GM10266 (cell line): Measurements from ENCODE around the gene ZNF665.
"Not testable (repeated sequence)": the region's sequence is repeated elsewhere in the genome, so short reads cannot be mapped to it uniquely, and the experiment has no call there.

Experiments used
- DNase-seq: peaks from one replicate; pipeline ENCODE4 v3.0.0; 2012; ENCODE audit errors: extremely low spot score
- TF ChIP-seq, protein P1 (sequence below): IDR thresholded peaks from 2 replicates; pipeline ENCODE4 v1.5.1; 2012; ENCODE audit warnings: mild to moderate bottlenecking, low read depth; ENCODE audit not compliant: control insufficient read depth, insufficient read depth; ENCODE audit errors: missing control alignments

ZNF665 gene

DNA sequence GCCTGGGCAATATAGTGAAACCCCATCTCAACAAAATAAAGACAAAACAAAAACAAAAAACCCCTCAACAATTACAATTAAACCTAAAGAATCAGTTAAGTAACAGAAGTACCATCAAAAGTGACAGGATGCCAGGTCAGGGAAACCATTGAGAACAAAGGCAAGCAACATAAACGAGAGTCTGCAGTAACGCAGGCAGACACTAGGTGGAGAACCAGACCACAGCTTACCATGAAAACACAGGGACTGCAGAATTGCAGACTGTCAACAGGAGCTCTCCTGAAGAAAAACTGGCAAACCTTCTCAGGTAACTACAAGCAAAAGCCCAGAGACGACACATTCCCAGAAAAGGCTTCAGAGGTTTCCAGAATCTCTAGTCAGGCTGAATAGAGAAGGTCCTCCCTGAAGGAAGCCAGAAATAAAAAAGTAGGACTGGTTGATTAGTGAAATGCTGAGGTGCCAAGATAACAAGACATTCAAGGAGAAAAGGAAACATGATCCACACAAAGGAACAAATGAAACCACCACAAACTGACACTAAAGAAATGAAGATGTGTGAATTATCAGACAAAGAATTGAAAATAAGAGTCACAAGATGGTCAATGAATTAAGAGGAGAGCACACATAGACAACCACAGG lies 2.2 kb upstream of the ZNF665 start:
- DNase-seq, result peak; percentile 73
- TF ChIP-seq, protein P1, sequence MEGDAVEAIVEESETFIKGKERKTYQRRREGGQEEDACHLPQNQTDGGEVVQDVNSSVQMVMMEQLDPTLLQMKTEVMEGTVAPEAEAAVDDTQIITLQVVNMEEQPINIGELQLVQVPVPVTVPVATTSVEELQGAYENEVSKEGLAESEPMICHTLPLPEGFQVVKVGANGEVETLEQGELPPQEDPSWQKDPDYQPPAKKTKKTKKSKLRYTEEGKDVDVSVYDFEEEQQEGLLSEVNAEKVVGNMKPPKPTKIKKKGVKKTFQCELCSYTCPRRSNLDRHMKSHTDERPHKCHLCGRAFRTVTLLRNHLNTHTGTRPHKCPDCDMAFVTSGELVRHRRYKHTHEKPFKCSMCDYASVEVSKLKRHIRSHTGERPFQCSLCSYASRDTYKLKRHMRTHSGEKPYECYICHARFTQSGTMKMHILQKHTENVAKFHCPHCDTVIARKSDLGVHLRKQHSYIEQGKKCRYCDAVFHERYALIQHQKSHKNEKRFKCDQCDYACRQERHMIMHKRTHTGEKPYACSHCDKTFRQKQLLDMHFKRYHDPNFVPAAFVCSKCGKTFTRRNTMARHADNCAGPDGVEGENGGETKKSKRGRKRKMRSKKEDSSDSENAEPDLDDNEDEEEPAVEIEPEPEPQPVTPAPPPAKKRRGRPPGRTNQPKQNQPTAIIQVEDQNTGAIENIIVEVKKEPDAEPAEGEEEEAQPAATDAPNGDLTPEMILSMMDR, result peak; percentile 93

DNA sequence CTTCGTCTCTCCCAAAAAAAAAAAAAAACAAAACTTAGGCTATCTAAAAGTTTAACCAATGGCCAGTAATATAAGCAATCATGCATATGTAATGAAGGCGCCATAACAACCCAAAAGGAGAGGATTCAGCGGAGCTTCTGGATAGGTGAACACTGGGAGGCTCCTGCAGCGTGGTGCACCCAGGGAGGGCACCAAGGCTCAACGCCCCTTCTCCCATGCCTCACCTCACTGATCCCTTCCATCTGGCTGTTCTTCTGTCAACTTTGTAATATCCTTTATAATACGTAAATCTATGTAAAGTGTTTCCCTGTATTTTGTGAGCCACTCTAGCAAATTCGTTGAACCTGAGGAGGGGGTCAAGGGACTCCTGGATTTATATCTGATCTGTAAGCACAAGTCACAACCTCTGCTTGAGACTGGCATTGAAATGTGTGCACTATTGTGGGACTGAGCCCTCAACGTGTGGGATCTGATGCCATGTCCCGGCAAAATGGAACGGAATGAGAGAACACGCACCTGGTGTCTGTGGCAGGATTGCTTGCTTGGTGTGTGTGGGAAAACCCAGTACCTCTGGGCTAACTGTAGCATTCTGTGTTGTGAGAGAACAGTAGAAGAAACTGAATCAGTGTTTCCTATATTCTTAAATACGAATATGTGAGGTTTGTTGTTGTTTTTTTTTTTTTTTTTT lies 521 bp upstream of the ZNF665 start:
- no peak for DNase-seq
- TF ChIP-seq, protein P1, result no peak

DNA sequence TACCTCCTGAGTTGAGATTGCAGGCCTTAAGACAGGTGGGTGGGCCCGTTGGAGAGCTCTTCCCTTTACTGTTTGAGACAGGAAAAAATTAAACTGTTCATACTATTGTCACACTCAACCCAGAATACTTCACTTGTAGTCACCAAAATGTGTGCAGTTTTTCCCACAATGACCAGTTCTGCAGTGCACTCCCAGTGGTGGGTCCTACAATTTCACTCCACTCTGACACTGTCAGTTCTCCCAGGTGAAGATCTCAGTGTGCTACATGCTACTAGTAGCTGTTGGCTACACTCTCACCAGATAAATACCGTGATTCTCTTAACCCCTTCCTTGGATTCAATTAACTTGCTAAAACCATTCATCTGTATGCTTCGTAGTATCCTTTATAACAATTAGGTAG lies 2.9 kb downstream of the ZNF665 start:
- TF ChIP-seq, protein P1, result no peak
- no peak for DNase-seq

DNA sequence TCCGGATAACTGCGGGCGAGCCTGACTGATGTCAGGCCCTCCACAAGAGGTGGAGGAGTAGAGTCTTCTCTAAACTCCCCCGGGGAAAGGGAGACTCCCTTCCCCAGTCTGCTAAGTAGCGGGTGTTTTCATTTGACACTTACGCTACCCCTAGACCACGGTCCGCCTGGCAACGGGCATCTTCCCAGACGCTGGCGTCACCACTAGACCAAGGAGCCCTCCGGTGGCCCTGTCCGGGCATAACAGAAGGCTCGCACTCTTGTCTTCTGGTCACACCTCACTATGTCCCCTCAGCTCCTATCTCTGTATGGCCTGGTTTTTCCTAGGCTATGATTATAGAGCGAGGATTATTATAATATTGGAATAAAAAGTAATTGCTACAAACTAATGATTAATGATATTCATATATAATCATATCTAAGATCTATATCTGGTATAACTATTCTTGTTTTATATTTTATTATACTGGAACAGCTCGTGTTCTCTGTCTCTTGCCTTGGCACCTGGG lies 3.4 kb downstream of the ZNF665 start:
- DNase-seq, result not testable (repeated sequence)

DNA sequence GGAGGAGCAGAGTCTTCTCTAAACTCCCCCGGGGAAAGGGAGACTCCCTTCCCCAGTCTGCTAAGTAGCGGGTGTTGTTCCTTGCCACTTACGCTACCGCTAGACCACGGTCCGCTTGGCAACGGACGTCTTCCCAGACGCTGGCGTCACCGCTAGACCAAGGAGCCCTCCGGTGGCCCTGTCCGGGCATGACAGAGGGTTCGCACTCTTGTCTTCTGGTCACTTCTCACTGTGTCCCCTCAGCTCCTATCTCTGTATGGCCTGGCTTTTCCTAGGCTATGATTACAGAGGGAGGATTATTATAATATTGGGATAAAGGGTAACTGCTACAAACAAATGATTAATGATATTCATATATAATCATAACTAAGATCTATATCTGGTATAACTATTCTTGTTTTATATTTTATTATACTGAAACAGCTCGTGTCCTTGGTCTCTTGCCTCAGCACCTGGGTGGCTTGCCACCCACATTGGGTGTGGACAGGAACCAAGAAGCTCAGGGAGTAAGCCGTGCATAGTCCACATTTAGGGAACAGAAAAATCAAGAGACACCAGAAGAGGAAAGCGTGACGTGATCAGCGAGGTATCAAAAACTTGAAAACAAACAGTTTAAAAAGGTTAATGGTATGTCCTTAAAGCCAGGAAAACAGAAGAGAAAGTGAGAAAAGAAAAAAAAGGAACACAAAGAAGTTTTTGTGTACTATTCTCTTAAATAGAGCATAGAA lies 7.8 kb downstream of the ZNF665 start:
- not testable (repeated sequence) for DNase-seq

DNA sequence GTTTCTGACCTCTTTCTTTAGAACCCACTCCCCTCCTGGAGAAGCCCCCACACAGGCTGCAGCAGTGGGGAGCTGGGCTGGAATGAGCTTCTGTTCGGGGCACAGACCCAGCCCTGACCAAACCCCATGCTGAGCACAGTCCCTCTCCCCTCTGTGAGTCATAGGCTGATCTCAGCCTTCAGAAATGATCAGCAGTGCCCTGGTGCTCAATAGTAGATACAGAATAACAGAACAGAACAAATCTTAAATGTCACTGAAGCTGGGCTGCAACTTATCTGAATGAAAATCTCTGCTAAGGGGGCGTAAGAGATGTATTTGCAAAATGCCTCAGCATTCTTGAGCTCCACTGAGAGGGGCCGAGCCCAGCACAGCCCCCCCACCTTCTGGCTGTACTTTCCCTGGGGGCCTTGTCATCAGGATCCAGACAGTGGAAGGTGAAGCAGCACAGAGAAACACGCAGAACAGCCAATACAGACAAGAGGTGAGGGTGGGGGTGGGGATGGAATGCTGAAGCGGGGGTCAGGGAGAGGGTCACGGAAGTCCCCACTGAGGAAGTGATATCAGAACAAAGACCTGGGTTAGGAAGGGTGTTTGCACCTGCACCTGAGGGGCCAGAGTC lies 9.9 kb downstream of the ZNF665 start:
- TF ChIP-seq, protein P1, result no peak

DNA sequence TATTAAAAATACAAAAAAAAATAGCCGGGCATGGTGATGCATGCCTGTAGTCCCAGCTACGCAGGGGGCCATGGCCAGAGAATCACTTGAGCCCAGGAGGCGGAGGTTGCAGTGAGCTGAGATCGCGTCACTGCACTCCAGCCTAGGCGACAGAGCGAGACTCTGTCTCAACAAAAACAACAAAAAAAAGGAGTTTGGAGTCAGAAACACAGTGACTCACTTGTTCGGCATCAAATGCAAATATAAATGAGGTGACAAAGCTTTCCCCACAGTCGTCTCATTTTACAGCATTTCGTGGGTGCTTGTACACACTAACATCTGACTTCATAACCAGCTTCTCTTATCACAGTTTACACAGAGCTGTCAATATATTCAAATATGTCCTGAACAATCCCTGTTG lies 11.0 kb downstream of the ZNF665 start:
- TF ChIP-seq, protein P1, result no peak
- no peak for DNase-seq

More for the DNA sequence above, 9.9 kb downstream of the ZNF665 start:
- DNase-seq, result no peak

DNA sequence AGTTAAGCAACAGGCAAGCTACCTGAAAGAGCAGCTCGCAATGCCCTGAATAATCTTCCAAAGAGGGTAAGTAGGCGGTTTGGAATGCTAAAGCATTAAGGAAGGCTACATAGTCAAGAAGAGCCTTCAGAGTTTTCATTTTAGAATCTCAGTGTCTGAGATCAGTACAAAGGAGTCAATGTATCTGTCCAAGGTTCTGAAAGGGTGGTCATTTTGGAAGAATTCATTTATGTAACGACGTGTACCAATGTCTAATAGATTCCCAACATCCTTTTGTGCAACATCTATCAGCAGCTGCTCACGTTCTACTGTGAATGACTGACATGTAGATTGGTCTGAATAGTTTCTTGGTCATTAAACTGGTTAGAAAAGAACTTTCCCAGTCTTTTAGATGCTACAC lies 15.2 kb downstream of the ZNF665 start:
- DNase-seq, result no peak
- TF ChIP-seq, protein P1, result no peak
